ENCODE measurements around the gene ATP8B4.
A peak's percentile ranks its signal among the peaks of the same experiment; 100 is the strongest.
"Not testable (repeated sequence)": the region's sequence is repeated elsewhere in the genome, so short reads cannot be mapped to it uniquely, and the experiment has no call there.

The ATP8B4 gene

GRCh38 chr15:50119063-50120040 lies at the start of gene ATP8B4:
TSS of gene ATP8B4 (minus strand) at chr15:50119233. CDS start at chr15:50106966, 12,267 bp downstream.
- DNase-seq = no peak

- DNase-seq = no peak
These were observed 49.3 kb upstream of the ATP8B4 start for GRCh38 chr15:50168379-50168778.

GRCh38 chr15:50167110-50167509 lies 48.1 kb upstream of the ATP8B4 start:
- DNase-seq = no peak

GRCh38 chr15:50166216-50166615 lies 47.2 kb upstream of the ATP8B4 start:
- no peak for DNase-seq

- no peak for DNase-seq
These were observed 45.4 kb upstream of the ATP8B4 start for GRCh38 chr15:50164458-50164857.

GRCh38 chr15:50163719-50164410 lies 44.8 kb upstream of the ATP8B4 start:
- no peak for DNase-seq

GRCh38 chr15:50162969-50163718 lies 44.1 kb upstream of the ATP8B4 start:
- no peak for DNase-seq

- DNase-seq = not testable (repeated sequence)
These were observed 39.2 kb upstream of the ATP8B4 start for GRCh38 chr15:50158236-50158635.

- no peak for DNase-seq
These were observed 32.4 kb upstream of the ATP8B4 start for GRCh38 chr15:50151476-50151875.

GRCh38 chr15:50150851-50151250 lies 31.8 kb upstream of the ATP8B4 start:
- no peak for DNase-seq

GRCh38 chr15:50150349-50150748 lies 31.3 kb upstream of the ATP8B4 start:
- DNase-seq = no peak

- no peak for DNase-seq
These were observed 30.1 kb upstream of the ATP8B4 start for GRCh38 chr15:50149090-50149489.

GRCh38 chr15:50148362-50148963 lies 29.4 kb upstream of the ATP8B4 start:
- no peak for DNase-seq

- no peak for DNase-seq
These were observed 27.6 kb upstream of the ATP8B4 start for GRCh38 chr15:50146632-50147031.

GRCh38 chr15:50145451-50145872 lies 26.4 kb upstream of the ATP8B4 start:
- peak; percentile 84 for DNase-seq

- no peak for DNase-seq
These were observed 25.5 kb upstream of the ATP8B4 start for GRCh38 chr15:50144341-50145120.

- no peak for DNase-seq
These were observed 24.3 kb upstream of the ATP8B4 start for GRCh38 chr15:50143255-50143860.

GRCh38 chr15:50141856-50142255 lies 22.8 kb upstream of the ATP8B4 start:
- no peak for DNase-seq

GRCh38 chr15:50140983-50141382 lies 21.9 kb upstream of the ATP8B4 start:
- DNase-seq = no peak

- DNase-seq = no peak
These were observed 21.1 kb upstream of the ATP8B4 start for GRCh38 chr15:50140098-50140497.

- no peak for DNase-seq
These were observed 19.4 kb upstream of the ATP8B4 start for GRCh38 chr15:50138391-50138790.
